HG03103 (cell line): ENCODE data around the gene SGCG.

Experiments
- ATAC-seq: cut with Tn5 transposase; IDR thresholded peaks from one replicate; pipeline ENCODE4 v1.9.1; 2021; ENCODE audit warnings: low read depth; ENCODE audit not compliant: unreplicated experiment

Gene SGCG

DNA sequence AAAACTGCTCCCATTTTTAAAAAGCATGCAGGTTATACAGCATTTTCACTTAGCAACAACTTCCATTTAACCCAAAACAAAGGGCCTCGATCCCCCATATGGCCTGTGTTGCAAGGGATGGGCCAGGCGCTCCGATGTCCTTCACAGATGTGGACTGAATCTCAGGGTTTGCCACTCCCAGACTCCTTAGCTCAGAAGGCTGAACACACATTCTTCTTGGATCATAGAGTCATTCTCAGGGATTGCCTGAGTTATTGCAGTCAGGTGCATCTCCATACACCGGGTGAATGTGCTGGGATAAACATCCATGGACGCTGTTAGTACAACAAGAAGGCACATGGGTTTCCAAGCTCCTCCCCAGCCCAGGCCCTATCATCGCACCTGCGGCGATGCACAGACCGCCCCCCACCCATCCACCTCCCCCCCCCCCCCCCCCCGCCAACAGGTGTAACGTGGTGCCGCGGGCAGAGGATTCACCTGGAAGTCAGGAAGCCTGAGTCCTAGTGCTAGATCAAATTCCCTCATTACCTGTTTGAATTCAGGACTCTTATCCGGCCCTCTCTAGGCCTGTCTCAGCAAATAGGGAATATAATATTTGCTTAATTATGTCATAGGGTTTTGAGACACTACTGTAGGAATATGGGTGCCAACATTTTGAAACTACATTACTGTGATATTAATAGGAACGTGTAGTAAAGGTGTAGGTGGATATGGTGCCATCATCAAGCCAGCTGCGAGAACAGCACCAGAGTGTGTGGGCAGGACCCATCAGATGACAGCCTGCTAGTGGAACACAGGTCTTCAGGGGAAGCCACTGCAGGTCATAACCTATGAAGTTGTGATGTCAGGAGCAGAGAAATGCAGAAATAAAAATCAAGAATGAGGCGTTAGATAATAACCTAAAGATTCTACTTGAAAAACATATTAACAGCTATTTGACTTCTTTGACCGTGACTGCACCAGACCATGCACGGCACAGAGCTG, 141.9 kb downstream of the SGCG start:
- no peak for ATAC-seq

DNA sequence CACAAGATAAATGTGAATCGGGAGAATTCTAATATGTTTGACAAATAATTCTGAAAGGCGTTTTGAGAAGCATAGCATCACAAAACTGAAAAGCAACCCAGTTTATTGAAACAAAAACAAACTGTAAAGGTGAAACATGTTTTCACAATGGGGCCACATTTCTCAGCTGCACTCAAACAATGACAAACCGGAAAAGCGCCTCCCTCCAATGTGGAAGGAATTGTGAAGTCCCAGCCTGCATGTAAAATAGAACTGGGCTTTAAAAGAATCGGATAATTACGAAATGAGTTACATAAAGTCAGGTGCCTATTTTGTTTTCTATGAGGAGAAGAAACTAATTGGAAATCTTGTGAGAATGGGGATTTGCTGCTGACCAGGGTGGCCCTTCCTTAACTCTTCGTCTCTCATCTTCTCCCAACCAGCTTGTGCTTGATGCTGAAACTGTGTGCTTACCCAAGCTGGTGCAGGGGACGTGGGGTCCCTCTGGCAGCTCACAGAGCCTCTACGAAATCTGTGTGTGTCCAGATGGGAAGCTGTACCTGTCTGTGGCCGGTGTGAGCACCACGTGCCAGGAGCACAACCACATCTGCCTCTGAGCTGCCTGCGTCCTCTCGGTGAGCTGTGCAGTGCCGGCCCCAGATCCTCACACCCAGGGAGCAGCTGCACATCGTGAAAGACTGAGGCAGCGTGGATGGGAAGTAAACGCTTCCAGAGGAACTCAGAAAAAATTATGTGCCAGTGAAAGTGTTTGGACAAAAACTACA, 143.3 kb downstream of the SGCG start:
- no peak for ATAC-seq

DNA sequence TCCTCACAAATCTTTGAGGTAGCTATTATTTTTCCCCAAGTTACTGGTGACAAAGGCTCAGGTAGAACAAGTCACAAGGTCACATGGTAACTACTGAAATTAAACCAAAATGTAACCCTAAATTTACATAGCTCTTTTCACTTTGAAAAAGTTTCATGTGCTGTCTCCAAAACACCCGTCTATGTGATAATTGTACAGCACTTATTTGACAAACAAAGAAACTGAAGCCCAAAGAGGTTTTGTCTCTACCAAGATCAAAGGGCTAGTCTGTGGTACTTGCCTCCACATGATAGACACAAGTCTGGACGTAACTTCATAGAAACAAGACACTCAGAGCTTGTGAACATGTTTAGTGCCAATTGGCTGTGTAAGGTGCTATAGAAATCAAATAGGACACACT, 144.4 kb downstream of the SGCG start:
- no peak for ATAC-seq

DNA sequence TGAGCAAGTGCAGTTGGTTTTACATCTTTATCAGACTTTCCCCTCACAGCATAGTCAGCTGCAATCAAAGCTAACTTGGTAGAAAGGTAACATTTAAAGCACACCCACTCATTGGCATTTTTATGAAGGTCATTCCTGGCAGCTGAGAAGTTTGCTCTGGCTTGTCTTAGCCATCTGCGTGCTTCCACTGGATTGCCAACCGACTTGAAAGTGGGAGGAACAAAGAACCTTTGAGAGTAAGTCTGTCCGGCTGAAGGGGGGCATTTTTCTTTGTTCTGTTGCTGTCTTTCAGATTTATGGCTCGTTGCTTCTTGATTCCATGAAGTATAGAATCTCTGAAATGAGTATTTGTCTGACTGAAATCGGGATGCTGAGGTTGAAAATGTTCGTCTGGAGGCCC, 149.6 kb downstream of the SGCG start:
- no peak for ATAC-seq

DNA sequence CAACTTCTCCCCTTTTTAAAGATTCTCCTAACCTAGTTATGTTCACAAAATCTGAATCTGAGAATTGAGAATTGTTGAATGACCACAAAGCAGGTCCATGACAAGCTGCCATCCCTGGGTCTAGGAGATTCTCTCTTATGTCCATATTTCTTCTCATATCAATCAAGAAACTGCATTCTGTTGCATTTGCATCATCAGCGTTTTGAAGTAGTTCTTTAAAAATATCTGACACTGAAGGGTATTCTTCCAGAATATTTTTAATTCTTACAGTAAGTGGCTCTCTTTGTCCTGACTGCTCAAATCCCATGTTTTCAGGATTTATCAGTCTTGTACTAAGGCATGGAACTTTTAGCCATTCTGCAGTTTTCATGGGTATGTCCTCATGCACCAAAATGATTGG, 158.4 kb downstream of the SGCG start:
- no peak for ATAC-seq

DNA sequence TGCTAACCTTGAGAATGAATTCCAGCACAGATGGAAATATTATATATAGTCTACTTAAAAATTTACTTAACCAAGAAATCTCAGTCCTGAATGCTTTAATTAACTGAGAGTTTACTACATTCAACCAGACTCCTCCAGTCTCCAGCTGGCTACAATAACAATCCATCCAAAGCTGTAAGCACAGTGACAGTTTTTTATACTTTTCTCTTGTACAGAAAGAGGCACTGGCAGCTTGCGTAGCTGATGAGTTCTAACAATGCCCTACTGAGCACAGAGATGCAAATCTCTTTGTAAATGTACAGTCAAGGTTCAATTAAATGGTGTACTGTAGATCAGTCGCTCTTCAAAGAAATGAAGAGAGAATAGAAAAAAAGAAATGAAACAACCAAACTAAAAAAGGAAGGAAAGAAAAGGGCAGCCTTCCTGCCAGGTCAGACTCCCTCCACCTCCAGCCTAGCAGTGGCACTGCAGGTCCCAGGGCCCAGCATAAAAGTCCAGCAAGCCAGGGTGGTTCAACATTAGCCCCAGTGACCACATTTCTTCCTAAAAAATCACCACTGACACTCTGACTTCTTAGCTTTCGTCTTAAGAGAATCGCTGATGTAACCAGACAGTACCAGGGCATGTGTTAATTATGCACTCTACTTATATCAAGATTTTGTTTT, 164.3 kb downstream of the SGCG start:
- ATAC-seq = no peak

DNA sequence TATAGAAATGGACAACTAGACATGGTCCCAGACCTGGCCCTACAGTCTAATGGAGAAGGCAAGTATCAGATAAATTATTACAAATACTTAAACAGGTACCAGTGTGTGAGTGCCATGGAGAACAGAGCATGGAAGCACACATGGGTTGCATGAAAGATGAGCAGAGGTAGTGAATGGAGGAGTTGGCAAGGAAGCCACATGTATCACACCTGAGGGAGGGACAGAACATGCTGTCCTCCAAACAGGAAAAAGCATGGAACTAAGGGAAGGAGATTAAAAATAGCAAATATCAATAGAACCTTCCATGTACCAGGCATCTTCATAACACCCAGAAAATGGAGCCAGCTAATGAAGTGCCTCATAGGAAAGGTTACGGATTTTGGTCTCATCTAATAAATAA, 166.8 kb downstream of the SGCG start:
- no peak for ATAC-seq

DNA sequence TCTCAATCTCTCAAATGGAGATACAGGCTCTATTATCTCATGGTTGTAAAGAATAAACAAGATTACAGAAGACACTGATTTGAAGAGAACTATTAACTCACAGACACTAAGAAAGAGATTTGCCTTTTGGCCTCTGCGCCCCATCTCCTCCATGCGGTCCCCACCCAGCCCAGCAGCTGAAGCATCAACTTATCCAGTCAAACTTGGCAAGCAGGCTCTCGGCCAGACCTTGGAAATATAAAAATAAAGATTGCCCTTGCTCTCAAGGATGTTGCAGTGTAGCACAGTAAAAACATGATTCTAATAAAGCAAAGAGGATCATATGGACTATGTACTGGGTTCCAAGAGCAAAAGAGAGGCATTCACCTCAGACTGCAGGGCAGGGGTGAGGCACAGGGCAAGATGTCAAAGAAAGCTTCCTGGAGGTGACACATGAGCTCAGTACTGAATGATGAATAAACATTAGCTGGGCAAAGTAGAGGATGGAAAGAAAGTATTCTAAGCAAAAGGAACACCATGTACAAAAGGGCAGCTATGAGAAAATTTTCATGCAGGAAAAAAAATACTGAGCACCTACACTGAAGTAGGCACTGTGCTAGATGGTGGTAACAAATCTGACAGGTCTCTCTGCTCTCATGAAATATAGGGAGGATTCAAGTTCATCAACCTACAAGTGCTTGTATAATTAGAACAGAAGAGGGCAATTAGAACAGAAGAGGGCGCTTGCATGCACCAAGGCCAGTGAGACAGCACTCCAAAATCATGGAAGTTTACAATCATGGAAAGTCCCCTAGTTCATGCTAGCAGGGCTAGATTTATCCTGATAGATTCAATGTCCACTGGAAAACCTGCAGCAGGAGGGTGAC, 167.7 kb downstream of the SGCG start:
- ATAC-seq = no peak

DNA sequence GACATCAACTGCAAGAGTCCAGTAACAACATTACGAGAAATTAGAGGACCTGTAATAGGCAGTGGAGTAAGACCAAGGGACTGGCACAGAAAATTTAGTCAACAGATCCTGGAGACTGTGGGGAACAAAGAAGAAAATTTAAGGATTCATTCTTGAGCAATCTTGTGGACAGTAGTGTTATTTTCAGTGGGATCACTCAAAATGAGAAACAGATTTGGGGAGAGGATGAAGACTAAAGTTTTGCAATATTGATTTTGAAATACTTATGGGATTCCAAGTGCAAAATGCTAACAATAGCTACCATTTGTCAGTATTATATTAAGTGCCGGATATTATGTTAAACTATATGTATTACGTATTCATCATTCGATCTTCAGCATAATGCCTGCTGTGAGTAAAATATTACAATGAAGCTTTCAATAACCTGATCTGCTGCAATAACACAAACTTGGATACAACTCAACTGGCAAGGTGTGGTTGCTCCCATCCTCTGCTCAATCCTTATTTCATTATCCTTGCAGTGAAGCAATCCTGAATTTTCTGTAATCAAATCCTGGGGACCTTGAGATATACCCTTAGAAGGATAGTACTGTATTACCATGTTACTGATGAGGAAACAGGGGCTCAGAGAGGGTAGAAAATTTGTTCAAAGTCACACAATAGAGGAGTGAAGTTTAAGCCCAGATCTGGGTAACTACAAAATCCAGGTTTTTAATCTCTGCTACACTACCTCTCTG, 168.6 kb downstream of the SGCG start:
- ATAC-seq = no peak

DNA sequence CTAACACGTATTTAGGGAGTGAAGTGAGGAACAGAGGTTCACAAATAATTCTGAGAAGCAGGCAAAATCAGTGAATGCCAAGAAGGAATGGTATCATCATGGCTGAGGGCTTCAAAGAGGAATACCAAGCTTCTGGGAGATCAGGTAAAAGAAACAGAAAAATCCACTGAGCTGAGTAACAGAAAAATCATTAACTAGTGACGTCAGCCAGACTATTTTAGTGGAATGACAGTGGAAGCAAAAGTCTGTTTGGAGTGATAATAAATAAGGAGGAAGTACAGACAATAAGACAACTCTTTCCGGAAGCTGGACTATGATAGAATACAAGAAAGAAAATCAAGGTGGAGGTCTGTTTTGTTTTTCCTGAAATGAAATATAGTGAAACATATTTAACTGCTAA, 169.2 kb downstream of the SGCG start:
- ATAC-seq = no peak

DNA sequence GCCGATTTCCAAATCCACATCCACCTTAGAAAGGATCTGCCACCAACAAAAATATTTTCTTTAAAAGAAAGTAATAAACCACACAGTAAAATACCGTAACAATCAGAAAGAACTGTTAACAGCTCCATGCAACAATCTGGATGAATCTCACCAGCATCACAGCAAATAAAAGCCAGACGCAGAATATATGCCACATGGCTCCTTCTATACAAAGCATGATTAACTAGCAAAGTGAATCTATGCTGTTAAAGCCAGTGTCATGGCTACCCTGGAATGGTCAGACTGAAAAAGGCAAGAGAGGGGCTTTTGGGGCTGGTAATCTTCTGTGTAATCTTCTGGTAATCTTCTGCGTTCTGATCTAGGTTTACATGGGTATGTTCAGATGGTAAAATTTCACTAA, 171.4 kb downstream of the SGCG start:
- ATAC-seq = no peak

DNA sequence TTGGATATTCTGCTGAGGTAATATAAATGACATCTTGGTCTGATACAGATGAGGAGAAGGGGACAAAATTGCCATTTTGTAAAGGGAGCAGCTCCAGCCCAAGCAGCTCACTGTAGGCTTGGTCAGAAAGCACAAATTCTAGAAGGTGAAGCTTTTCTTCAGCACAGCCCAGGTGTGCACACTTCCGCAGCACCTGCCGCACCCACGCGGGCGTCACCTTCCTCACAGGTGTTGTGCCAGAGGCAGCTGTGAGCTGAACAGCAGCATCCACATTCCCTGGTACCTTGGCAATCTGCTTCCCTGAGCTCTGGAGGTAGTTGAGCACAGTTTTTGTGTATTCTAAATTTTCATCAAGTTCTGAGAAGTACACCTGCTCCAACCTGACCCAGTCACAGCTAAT, 173.7 kb downstream of the SGCG start:
- ATAC-seq = no peak

DNA sequence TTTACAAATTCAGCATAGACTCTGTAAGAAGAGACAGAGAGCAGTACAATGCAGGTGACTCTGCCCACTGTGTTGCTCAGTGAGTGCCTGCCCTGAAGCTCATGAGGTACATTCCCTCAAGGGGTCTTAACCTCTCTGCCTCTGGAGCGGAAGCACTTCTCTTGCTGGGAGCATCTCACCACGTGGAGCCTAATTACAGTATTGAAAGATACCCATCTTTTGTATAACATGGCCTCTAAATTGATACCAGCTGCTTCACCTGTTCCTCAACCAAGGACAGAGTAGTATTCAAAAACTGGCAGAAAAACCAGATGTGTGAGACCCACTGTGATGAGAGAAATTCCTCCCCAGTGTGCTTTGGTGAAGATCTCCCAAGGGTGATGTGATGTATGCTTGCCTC, 175.6 kb downstream of the SGCG start:
- ATAC-seq = no peak

DNA sequence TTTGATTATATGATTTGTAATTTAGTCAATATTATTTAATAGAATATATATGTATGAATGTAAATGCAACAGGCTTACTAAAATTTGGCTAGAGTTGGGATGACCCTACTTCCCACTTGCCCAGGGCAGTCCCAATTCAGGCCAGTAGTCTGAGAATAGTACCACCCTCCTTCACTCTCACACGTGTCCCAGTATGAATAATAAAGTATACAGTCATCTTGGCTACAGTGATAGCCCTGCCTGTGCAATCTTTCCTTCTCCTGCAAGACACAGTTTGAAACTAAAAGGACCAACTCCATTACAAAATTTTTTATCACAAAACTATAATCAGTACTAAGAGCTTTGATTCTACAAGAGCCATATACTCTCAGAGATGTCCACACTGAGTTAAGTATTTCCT, 176.6 kb downstream of the SGCG start:
- ATAC-seq = no peak

DNA sequence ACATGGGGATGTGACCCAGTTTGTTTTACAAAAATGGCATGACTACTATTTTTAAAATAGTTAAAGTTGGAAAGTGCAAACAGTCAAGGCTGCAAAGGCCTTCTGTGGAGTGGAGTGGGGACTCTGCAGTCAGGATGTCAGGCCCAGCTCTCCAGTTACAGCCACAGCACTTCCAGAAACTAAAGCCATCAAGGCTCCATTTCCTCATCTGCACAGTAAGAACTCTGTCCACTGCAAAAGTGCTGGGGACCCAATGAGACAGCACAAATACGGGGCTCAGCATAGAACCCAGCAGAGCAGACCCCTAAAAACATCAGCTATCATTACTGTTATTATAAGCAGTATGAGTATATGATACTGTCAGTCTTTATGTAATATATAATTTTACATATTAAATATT, 179.1 kb downstream of the SGCG start:
- no peak for ATAC-seq

DNA sequence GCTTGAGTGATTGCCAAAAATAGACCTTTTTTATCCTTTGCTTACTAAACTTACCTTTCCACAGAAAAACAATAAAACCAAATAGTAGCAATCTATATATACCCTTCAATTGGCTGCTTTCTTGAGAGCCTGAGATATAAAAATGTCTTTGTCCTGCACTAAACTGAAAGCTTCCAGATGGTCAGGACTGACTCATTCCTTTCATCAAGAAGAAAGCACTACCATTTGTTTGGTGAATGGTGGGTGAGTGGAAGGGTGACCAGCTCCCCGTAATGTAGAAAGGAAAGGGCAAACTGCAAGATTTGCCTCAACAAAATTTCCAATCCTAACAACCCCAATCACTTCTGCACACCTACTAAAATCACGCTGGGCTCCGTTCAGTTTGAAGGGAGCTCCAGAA, 184.9 kb downstream of the SGCG start:
- ATAC-seq = no peak

DNA sequence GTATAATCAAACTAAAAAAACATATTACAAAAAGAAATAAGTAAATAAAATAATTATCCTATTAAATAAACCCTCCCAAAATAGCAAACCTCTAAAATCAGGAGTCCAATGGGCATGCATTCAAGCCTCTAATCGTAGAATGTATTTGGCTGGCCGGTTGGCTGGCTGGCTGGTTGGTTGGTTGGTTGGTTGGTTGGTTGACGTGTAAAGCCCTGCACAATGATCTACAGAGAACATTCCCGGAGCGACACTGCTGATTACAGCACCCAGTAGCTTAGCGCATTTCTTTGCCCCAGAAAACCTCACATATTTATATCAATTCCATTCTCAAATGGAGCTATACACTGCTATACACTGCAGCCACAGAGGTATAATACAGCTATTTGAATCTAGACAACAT, 187.1 kb downstream of the SGCG start:
- no peak for ATAC-seq

DNA sequence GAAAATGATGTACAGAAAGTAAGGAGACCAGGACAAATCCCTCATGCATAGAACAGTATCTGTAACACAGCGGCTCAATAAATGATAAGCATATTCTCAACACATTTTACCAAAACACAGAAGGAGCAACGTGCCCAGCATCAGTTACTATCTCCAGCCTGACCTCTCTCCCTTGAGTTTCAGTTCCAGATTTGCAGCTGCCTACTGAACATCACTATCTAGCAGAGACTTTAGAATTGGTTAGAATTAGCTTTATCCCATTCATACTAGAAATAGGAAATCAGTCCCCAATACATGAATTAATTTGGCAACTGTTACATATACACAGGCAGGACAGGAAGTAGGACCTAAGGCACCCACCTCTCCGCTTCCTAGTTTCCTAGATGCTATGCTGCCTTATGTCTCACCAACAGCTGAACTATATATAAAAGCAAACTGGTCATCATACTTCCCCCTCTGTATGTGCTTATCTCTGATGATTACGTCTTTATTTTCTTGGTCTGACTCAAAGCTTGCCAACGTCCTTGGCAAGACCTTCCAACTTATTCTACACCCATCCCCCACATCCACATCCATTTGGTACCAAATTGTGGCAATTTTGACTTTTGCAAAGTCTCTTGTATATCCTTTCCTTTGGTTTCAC, 191.6 kb downstream of the SGCG start:
- no peak for ATAC-seq
